ENCODE measurements around the gene CKMT2.

The CKMT2 gene

GRCh38 chr5:81303563-81303962 lies 70.4 kb downstream of the CKMT2 start:
- TF ChIP-seq CTCF (IDR thresholded peaks at IDR 0.05; ENCODE audit: low read depth, low read length), result no peak
- DNase-seq (ENCODE audit: extremely low read depth, low read depth), result peak; percentile 37

- no peak for DNase-seq (ENCODE audit: extremely low read depth, low read depth)
- no peak for TF ChIP-seq CTCF (IDR thresholded peaks at IDR 0.05; ENCODE audit: low read depth, low read length)
Measured at GRCh38 chr5:81305785-81306184, 72.7 kb downstream of the CKMT2 start.

- no peak for DNase-seq (ENCODE audit: extremely low read depth, low read depth)
- TF ChIP-seq CTCF (IDR thresholded peaks at IDR 0.05; ENCODE audit: low read depth, low read length), result no peak
Measured at GRCh38 chr5:81308836-81309235, 75.7 kb downstream of the CKMT2 start.

- no peak for TF ChIP-seq CTCF (IDR thresholded peaks at IDR 0.05; ENCODE audit: low read depth, low read length)
Measured at GRCh38 chr5:81310402-81311063, 77.4 kb downstream of the CKMT2 start.

GRCh38 chr5:81313278-81313677 lies 80.2 kb downstream of the CKMT2 start:
- DNase-seq (ENCODE audit: extremely low read depth, low read depth), result peak; percentile 10
- no peak for TF ChIP-seq CTCF (IDR thresholded peaks at IDR 0.05; ENCODE audit: low read depth, low read length)

More at GRCh38 chr5:81310402-81311063, 77.4 kb downstream of the CKMT2 start:
- no peak for DNase-seq (ENCODE audit: extremely low read depth, low read depth)

GRCh38 chr5:81313686-81314085 lies 80.6 kb downstream of the CKMT2 start:
- TF ChIP-seq CTCF (IDR thresholded peaks at IDR 0.05; ENCODE audit: low read depth, low read length), result no peak
- DNase-seq (ENCODE audit: extremely low read depth, low read depth), result peak; percentile 8

GRCh38 chr5:81314581-81314980 lies 81.5 kb downstream of the CKMT2 start:
- DNase-seq (ENCODE audit: extremely low read depth, low read depth), result no peak
- TF ChIP-seq CTCF (IDR thresholded peaks at IDR 0.05; ENCODE audit: low read depth, low read length), result no peak
